KMS-11 (cell line): ENCODE measurements around the gene KLRC3.
"Not testable (repeated sequence)": the region's sequence is repeated elsewhere in the genome, so short reads cannot be mapped to it uniquely, and the experiment has no call there.

Source experiments
- H2AFZ ChIP-seq: fragments of 200-600 bp; sonication (generic); 2 replicates; pipeline ENCODE4 v1.6.1; 2016; ENCODE audit warnings: antibody characterized with exemption, mixed run types, low read depth
- H3K27ac ChIP-seq: fragments of 200-600 bp; sonication (generic); 2 replicates; pipeline ENCODE4 v1.6.1; 2016; ENCODE audit warnings: mild to moderate bottlenecking, mixed run types
- H3K27me3 ChIP-seq: fragments of 200-600 bp; sonication (generic); 2 replicates; pipeline ENCODE4 v1.6.1; 2017; ENCODE audit warnings: mild to moderate bottlenecking, low read depth, mixed run types, moderate library complexity; ENCODE audit not compliant: insufficient read depth
- H3K36me3 ChIP-seq: fragments of 200-600 bp; sonication (generic); 2 replicates; pipeline ENCODE4 v1.6.1; 2017; ENCODE audit warnings: mild to moderate bottlenecking, mixed run types; ENCODE audit not compliant: insufficient read depth
- H3K4me1 ChIP-seq: fragments of 200-600 bp; sonication (generic); 2 replicates; pipeline ENCODE4 v1.6.1; 2016; ENCODE audit warnings: mild to moderate bottlenecking, low read depth, mixed run types; ENCODE audit not compliant: poor library complexity, severe bottlenecking
- H3K4me2 ChIP-seq: fragments of 200-600 bp; sonication (generic); 2 replicates; pipeline ENCODE4 v1.7.0; 2016; ENCODE audit warnings: mild to moderate bottlenecking, mixed run types
- H3K4me3 ChIP-seq: fragments of 200-600 bp; sonication (generic); IDR thresholded peaks from 2 replicates; pipeline ENCODE4 v1.6.1; 2017; ENCODE audit warnings: low read depth, low read length, mixed read lengths; ENCODE audit not compliant: insufficient read depth
- H3K79me2 ChIP-seq: fragments of 200-600 bp; sonication (generic); 2 replicates; pipeline ENCODE4 v1.6.1; 2016; ENCODE audit warnings: low read depth, mixed run types; ENCODE audit not compliant: insufficient read depth
- H3K9ac ChIP-seq: fragments of 200-600 bp; sonication (generic); 2 replicates; pipeline ENCODE4 v1.6.1; 2016; ENCODE audit warnings: mild to moderate bottlenecking, mixed run types
- H4K20me1 ChIP-seq: fragments of 200-600 bp; sonication (generic); 2 replicates; pipeline ENCODE4 v1.6.1; 2016; ENCODE audit warnings: mild to moderate bottlenecking, mixed run types; ENCODE audit not compliant: insufficient read depth
- TF ChIP-seq, protein P1 (sequence below): fragments of 200-600 bp; sonication (generic); conservative IDR thresholded peaks from 2 replicates; pipeline ENCODE4 v1.6.1; 2017; ENCODE audit warnings: low read depth, mild to moderate bottlenecking, antibody characterized with exemption, low read length, moderate library complexity, mixed read lengths

The KLRC3 gene

GRCh38 chr12:10386857-10387256, 33.5 kb downstream of the KLRC3 start:
- no peaks in the 10 kb centered on the region for H3K36me3 ChIP-seq
- peaks cover 8% of the 10 kb centered on the region for H3K4me1 ChIP-seq
- H4K20me1 ChIP-seq: no peaks in the 10 kb centered on the region
- TF ChIP-seq, protein P1, sequence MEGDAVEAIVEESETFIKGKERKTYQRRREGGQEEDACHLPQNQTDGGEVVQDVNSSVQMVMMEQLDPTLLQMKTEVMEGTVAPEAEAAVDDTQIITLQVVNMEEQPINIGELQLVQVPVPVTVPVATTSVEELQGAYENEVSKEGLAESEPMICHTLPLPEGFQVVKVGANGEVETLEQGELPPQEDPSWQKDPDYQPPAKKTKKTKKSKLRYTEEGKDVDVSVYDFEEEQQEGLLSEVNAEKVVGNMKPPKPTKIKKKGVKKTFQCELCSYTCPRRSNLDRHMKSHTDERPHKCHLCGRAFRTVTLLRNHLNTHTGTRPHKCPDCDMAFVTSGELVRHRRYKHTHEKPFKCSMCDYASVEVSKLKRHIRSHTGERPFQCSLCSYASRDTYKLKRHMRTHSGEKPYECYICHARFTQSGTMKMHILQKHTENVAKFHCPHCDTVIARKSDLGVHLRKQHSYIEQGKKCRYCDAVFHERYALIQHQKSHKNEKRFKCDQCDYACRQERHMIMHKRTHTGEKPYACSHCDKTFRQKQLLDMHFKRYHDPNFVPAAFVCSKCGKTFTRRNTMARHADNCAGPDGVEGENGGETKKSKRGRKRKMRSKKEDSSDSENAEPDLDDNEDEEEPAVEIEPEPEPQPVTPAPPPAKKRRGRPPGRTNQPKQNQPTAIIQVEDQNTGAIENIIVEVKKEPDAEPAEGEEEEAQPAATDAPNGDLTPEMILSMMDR: no peak
- peaks cover 6% of the 10 kb centered on the region for H3K27me3 ChIP-seq
- no peak overlapping the region for H3K27ac ChIP-seq
- H3K9ac ChIP-seq: no peak overlapping the region
- no peak overlapping the region for H3K4me3 ChIP-seq
- H3K79me2 ChIP-seq: no peaks in the 10 kb centered on the region
- no peak overlapping the region for H2AFZ ChIP-seq
- no peak overlapping the region for H3K4me2 ChIP-seq

DNA sequence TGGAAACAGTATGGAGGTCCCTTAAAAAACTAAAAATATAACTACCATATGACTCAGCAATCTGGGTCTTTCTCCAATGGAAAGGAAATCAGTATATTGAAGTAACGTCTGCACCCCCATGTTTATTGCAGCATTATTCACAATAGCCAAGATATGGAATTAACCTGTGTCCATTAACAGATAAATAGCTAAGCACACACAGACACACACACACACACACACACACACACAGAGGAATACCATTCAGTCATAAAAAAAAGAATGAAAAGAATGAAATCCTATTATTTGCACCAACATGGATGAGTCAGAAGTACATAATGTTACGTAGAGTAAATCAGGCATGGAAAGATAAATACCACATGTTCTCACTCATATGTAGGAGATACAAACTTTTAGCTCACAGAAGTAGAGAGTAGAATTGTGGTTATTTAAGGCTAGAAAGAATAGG, 35.2 kb downstream of the KLRC3 start:
- TF ChIP-seq, protein P1: no peak
- Histone ChIP-seq H3K27me3 (peaks cover 3% of the 10 kb centered on the region), H3K4me1 (no peaks in the 10 kb centered on the region), H3K4me3 (no peak overlapping the region), H3K27ac (no peak overlapping the region), H3K79me2 (no peaks in the 10 kb centered on the region), H3K4me2 (no peak overlapping the region), H2AFZ (no peak overlapping the region), H3K9ac (no peak overlapping the region), H3K36me3 (no peaks in the 10 kb centered on the region), H4K20me1 (no peaks in the 10 kb centered on the region)

DNA sequence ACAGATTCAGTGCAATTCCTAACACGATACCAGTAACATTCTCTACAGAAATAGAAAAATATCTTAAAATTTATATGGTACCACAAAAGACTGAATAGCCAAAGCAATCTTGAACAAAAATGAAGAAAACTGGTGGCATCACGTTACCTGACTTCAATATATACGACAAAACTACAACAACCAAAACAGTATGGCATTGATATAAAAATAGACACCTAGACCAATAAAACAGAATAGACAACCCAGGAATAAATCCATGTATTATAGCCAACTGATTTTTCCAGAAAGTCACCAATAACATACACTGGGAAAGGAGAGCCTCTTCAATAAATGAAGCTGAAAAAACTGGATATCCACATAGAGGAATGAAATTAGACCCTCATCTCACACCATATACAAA, 36.2 kb downstream of the KLRC3 start:
- no peak overlapping the region for H3K4me2 ChIP-seq
- no peak overlapping the region for H3K27ac ChIP-seq
- no peak overlapping the region for H3K9ac ChIP-seq
- H3K27me3 ChIP-seq: no peaks in the 10 kb centered on the region
- TF ChIP-seq, protein P1: no peak
- no peaks in the 10 kb centered on the region for H3K4me1 ChIP-seq
- no peak overlapping the region for H3K4me3 ChIP-seq
- H2AFZ ChIP-seq: no peak overlapping the region
- no peaks in the 10 kb centered on the region for H3K79me2 ChIP-seq
- no peaks in the 10 kb centered on the region for H4K20me1 ChIP-seq
- no peaks in the 10 kb centered on the region for H3K36me3 ChIP-seq

DNA sequence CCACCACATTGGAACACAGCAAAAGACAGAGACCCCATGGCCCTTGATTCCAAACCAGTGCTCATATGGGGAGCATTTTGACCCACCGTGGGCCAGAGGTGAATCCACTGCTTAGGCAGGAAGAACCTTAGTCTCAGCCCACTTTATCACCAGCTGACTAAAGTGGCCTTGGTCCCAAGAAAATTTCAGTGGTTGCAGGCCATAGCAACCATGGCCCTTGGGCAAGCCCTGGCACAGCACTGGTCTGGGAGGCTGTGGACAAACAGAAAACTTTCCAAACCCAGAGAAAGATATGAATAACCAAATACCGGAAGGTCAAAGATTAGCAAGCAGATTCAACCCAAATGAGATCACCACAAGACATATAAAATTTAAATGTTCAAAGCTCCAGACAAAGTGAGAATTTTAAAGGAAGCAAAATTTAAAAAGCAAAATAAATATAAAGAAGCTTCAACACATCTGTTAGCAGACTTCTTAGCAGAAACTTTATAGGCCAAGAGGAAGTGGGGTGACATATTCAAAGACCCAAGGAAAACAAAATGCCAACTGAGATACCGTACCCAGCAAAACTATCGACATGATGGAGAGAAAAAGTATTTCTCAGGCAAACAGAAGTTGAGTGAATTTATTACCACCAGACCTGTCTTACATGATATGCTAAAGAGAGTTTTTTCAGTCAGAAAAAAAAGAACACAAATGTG, 38.3 kb downstream of the KLRC3 start:
- Histone ChIP-seq H3K4me2 (no peak overlapping the region), H3K27me3 (no peaks in the 10 kb centered on the region), H3K79me2 (no peaks in the 10 kb centered on the region), H4K20me1 (no peaks in the 10 kb centered on the region), H3K4me3 (no peak overlapping the region), H2AFZ (no peak overlapping the region), H3K4me1 (no peaks in the 10 kb centered on the region), H3K36me3 (no peaks in the 10 kb centered on the region), H3K27ac (no peak overlapping the region), H3K9ac (no peak overlapping the region)
- TF ChIP-seq, protein P1: no peak

- H3K4me1 ChIP-seq: peaks cover 19% of the 10 kb centered on the region
- H3K9ac ChIP-seq, H3K4me3 ChIP-seq, H3K4me2 ChIP-seq, H3K27me3 ChIP-seq, H3K36me3 ChIP-seq, H2AFZ ChIP-seq, H3K27ac ChIP-seq, H3K79me2 ChIP-seq, H4K20me1 ChIP-seq: not testable (repeated sequence)
Observed at GRCh38 chr12:10378737-10379136, 41.7 kb downstream of the KLRC3 start.
